Cardiac fibroblast (primary cell): ENCODE measurements around the gene FIG4.
"Not testable (repeated sequence)": the region's sequence is repeated elsewhere in the genome, so short reads cannot be mapped to it uniquely, and the experiment has no call there.

ENCODE experiments used
- DNase-seq, 2 donors: peaks; one replicate each; pipeline versions ENCODE4 v3.0.0 to v3.0.0-alpha.2; 2010; ENCODE audit warnings: low read depth in 2 of 2
- H3K4me3 ChIP-seq, 2 donors: replicated peaks in 1 of 2; 1 replicate in 1 of 2; 2 replicates in 1 of 2; pipeline ENCODE4 v1.5.1; 2011; ENCODE audit warnings: low read depth in 2 of 2, low read length in 2 of 2, mild to moderate bottlenecking in 2 of 2, moderate library complexity in 1 of 2
- TF ChIP-seq, protein P1 (sequence below): IDR thresholded peaks from one replicate; pipeline ENCODE4 v1.5.1; 2011; ENCODE audit warnings: low read depth, mild to moderate bottlenecking, low read length, inconsistent platforms

FIG4 gene

DNA sequence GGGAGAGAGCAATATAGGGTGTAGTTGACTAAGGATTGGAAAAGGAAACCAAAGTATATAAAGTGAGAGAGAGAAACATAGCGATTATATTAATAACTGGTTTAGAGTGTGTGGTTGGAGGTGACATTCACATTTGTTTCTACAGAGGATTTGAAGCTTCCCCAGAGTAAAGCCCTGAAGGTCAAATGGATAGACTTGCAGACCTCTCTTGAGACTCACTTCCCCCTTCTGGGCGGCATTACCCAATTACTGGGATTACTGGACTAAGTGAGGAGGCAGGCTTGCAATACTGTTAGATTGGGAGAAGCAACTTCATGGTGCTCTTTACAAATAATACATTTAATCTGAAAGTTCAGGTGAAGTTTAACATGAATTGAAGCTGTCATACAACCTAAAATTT is 10.7 kb downstream of the FIG4 start:
- DNase-seq, result no peak
- no peak overlapping the region for H3K4me3 ChIP-seq
- TF ChIP-seq, protein P1, sequence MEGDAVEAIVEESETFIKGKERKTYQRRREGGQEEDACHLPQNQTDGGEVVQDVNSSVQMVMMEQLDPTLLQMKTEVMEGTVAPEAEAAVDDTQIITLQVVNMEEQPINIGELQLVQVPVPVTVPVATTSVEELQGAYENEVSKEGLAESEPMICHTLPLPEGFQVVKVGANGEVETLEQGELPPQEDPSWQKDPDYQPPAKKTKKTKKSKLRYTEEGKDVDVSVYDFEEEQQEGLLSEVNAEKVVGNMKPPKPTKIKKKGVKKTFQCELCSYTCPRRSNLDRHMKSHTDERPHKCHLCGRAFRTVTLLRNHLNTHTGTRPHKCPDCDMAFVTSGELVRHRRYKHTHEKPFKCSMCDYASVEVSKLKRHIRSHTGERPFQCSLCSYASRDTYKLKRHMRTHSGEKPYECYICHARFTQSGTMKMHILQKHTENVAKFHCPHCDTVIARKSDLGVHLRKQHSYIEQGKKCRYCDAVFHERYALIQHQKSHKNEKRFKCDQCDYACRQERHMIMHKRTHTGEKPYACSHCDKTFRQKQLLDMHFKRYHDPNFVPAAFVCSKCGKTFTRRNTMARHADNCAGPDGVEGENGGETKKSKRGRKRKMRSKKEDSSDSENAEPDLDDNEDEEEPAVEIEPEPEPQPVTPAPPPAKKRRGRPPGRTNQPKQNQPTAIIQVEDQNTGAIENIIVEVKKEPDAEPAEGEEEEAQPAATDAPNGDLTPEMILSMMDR, result no peak

DNA sequence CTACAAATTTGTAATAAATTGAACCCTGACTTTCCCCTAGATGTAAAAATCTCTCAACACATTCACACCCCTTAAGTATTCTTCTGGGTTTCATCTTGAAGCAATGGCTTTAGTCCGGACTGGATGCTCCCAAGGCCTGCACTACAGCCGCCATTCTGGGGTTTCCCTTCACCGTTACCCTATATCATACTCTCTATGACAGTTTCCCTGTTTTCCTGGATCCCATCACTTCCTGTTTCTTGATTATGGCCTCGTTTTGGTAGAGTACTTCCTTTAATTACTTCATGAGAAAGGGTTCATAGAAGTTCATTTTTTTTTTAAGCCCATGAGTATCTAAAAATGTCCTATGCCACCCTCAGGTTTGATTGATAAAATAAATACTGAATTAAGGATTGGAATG is 11.7 kb downstream of the FIG4 start:
- no peak overlapping the region for H3K4me3 ChIP-seq
- TF ChIP-seq, protein P1, result no peak
- DNase-seq, result no peak

DNA sequence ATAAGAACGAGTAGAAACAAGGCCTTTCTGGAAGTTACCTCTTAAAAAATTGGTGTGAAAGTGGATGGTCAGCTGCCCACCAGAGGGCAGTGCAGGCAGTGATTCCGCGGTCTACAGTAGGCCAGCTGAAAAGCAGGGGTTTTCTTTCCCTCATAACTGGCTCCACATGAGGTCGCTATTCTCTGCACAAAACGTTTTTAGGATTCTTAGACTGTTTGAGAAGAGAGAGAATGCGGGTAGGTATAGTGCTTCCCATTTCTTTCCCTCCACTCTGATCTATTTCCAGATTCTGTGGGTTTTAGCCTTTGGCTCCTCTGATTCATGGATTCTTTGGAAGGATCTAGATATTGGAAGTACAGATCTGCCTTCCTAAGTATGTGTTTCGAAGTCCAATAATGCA is 14.2 kb downstream of the FIG4 start:
- H3K4me3 ChIP-seq, result no peak overlapping the region
- DNase-seq, result peak; percentile 93
- TF ChIP-seq, protein P1, result peak; percentile 92

DNA sequence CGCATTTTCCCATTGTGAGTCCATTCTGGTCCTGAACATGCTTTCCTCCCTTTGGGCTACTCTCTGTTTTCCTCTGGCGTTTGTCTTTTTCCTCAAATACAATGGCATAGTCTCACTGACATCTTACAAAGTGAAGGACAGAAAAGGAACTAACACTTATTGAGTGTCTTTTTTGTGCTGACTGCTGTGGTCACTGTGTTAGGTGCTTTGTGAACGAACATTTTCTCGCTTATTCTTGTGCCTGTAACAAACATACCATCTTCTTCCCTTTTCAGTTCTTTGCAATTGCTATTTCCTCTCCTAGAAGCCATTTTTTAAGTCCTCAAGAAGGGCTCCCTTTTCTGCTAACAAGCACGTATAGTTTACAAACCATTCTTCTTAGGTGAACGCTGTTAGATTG is 15.4 kb downstream of the FIG4 start:
- TF ChIP-seq, protein P1, result no peak
- no peak overlapping the region for H3K4me3 ChIP-seq
- no peak for DNase-seq

DNA sequence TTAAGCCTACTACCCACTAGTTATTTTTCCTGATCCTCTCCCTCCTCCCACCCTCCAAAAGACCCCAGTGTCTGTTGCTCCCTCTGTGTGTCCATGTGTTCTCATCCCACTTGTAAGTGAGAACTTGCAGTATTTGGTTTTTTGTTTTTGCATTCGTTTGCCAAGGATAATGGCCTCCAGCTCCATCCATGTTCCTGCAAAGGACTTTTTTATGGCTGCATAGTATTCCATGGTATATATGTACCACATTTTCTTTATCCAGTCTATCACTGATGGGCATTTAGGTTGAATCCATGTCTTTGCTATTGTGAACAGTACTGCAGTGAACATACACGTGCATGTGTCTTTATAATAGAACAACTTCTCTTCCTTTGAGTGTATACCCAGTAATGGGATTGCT is 17.0 kb downstream of the FIG4 start:
- not testable (repeated sequence) for H3K4me3 ChIP-seq, DNase-seq

DNA sequence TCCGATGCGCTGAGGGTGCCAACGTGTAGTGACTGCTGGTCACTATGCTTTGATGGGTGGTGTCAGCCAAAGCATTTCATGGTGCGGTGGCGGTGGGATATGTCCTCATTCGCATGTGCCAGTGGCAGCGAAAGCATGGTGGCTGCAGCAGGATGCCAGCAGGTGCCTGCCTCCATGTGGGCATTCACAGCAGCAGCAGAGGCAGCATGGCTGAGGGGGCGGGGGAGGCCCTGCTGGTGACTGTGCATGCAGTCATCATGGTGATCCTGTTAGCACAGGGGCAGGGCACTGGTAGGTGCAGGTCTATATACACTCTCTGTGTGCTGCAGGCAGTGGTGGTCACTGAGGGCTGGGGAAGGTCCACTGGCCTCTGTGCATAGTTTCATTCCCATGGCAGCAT is 22.0 kb downstream of the FIG4 start:
- no peak overlapping the region for H3K4me3 ChIP-seq
- DNase-seq, result no peak
- TF ChIP-seq, protein P1, result no peak

DNA sequence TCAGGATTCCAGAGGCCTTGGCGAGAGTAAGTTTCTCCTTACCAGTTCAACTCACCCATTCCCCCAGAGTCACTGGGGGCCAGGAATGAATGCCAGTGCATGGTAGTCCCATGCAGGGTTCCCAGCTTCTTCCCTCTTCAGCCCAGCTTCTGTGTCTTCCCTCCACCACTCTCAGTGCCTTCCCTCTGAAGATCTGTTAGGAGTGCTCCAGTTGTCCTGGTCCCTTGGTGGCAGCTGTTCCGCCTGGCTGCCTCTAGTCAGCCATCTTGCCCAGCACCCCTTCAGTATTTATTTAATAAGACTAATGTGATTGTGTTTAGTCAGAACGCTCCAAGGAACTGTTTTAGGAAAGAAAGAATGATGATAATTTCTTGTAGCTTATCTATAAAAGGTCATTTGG is 23.1 kb downstream of the FIG4 start:
- no peak overlapping the region for H3K4me3 ChIP-seq
- TF ChIP-seq, protein P1, result no peak
- no peak for DNase-seq
